Astrocyte (in vitro differentiated cells and primary cell): ENCODE results near the gene RENBP. TPM values are rescaled to one million over a fixed set of nuclear protein-coding genes. Genes with fewer than 3 reads are reported as not detected.
A peak's percentile ranks its signal among the peaks of the same experiment; 100 is the strongest.

Experiments used
- DNase-seq: peaks from one replicate; pipeline ENCODE4 v3.0.0-alpha.2; 2010; ENCODE audit warnings: low read depth
- FAIRE-seq: peaks from 2 replicates; lab custom pipeline; 2011; peaks lifted over from hg19 to GRCh38; lab: Jason Lieb, UNC
- H2AFZ ChIP-seq: 2 replicates; pipeline ENCODE4 v1.6.0; 2012; ENCODE audit warnings: low read depth, low read length, inconsistent platforms
- H3K27ac ChIP-seq: 2 replicates; pipeline ENCODE4 v1.5.1; 2011; ENCODE audit warnings: low read depth, low read length, inconsistent platforms
- H3K27me3 ChIP-seq: 2 replicates; pipeline ENCODE4 v1.6.0; 2011; ENCODE audit warnings: low read length, inconsistent platforms; ENCODE audit not compliant: insufficient read depth
- H3K36me3 ChIP-seq: 2 replicates; pipeline ENCODE4 v1.5.1; 2011; ENCODE audit warnings: low read length, inconsistent platforms; ENCODE audit not compliant: insufficient read depth
- H3K4me1 ChIP-seq: 2 replicates; pipeline ENCODE4 v1.5.1; 2011; ENCODE audit warnings: low read length, inconsistent platforms; ENCODE audit not compliant: insufficient read depth
- H3K4me2 ChIP-seq: 2 replicates; pipeline ENCODE4 v1.6.0; 2012; ENCODE audit warnings: low read length, inconsistent platforms
- H3K4me3 ChIP-seq: 2 replicates; pipeline ENCODE4 v1.5.1; 2011; ENCODE audit warnings: low read depth, mild to moderate bottlenecking, low read length, inconsistent platforms; ENCODE audit not compliant: insufficient read depth
- H3K79me2 ChIP-seq: 2 replicates; pipeline ENCODE4 v1.6.0; 2012; ENCODE audit warnings: mild to moderate bottlenecking, low read length, inconsistent platforms; ENCODE audit not compliant: insufficient read depth
- H3K9ac ChIP-seq: 2 replicates; pipeline ENCODE4 v1.6.0; 2012; ENCODE audit warnings: mild to moderate bottlenecking, low read length, inconsistent platforms
- H3K9me3 ChIP-seq: 2 replicates; pipeline ENCODE4 v1.5.1; 2012; ENCODE audit warnings: low read depth, mild to moderate bottlenecking, low read length, inconsistent platforms; ENCODE audit not compliant: insufficient read depth
- H4K20me1 ChIP-seq: 2 replicates; pipeline ENCODE4 v1.6.0; 2012; ENCODE audit warnings: low read length, inconsistent platforms; ENCODE audit not compliant: insufficient read depth
- H3K27ac Mint-ChIP-seq: one replicate; pipeline ENCODE4 v1.8.0; 2021; ENCODE audit warnings: mild to moderate bottlenecking, mixed read lengths; ENCODE audit not compliant: unreplicated experiment
- H3K27me3 Mint-ChIP-seq: one replicate; pipeline ENCODE4 v1.8.0; 2021; ENCODE audit warnings: low read depth, mixed read lengths; ENCODE audit not compliant: unreplicated experiment
- H3K36me3 Mint-ChIP-seq: one replicate; pipeline ENCODE4 v1.8.0; 2021; ENCODE audit warnings: low read depth, mixed read lengths; ENCODE audit not compliant: unreplicated experiment
- H3K4me1 Mint-ChIP-seq: one replicate; pipeline ENCODE4 v1.8.0; 2021; ENCODE audit warnings: low read depth, mixed read lengths; ENCODE audit not compliant: unreplicated experiment
- H3K4me3 Mint-ChIP-seq: one replicate; pipeline ENCODE4 v1.8.0; 2021; ENCODE audit warnings: mild to moderate bottlenecking, moderate library complexity, mixed read lengths; ENCODE audit not compliant: unreplicated experiment
- H3K9me3 Mint-ChIP-seq: one replicate; pipeline ENCODE4 v1.8.0; 2021; ENCODE audit warnings: mild to moderate bottlenecking, mixed read lengths; ENCODE audit not compliant: unreplicated experiment
- CTCF ChIP-seq: IDR thresholded peaks from 2 replicates; pipeline ENCODE4 v1.5.1; 2011; ENCODE audit warnings: low read depth, mild to moderate bottlenecking, inconsistent platforms, low read length, moderate library complexity; ENCODE audit not compliant: insufficient read depth
- EZH2 ChIP-seq: IDR thresholded peaks from 2 replicates; pipeline ENCODE4 v1.6.1; 2012; ENCODE audit warnings: mild to moderate bottlenecking, low read length, inconsistent platforms; ENCODE audit not compliant: insufficient read depth
- total RNA-seq: library from RNA; stranded (reverse); gene quantifications from 2 replicates; pipeline ENCODE4 v1.2.1, GENCODE V29; 2021

Gene RENBP
- total RNA-seq, 1 donor from 2014 or later: 2.2 TPM

- DNase-seq (no peak), FAIRE-seq (peak; percentile 32)
- Histone ChIP-seq H3K4me3 (no peak overlapping the region), H4K20me1 (peaks cover 91% of the 10 kb centered on the region), H3K4me1 (peaks cover 33% of the 10 kb centered on the region), H3K27me3 (no peaks in the 10 kb centered on the region), H3K9me3 (no peaks in the 10 kb centered on the region), H3K27ac (no peak overlapping the region), H3K36me3 (peaks cover 2% of the 10 kb centered on the region), H3K79me2 (peaks cover 96% of the 10 kb centered on the region), H2AFZ (no peak overlapping the region), H3K4me2 (no peak overlapping the region), H3K9ac (no peak overlapping the region)
- peaks cover 18% of the 10 kb centered on the region for H3K4me1 Mint-ChIP-seq
- no peaks in the 10 kb centered on the region for H3K27me3 Mint-ChIP-seq
- TF ChIP-seq EZH2 (no peak), CTCF (no peak)
- peaks cover 3% of the 10 kb centered on the region for H3K36me3 Mint-ChIP-seq
- no peak overlapping the region for H3K4me3 Mint-ChIP-seq
- H3K27ac Mint-ChIP-seq: no peak overlapping the region
- no peaks in the 10 kb centered on the region for H3K9me3 Mint-ChIP-seq
Observed at GRCh38 chrX:153965406-153965805, 21.0 kb upstream of the RENBP start.

- Histone ChIP-seq H3K36me3 (peaks cover 2% of the 10 kb centered on the region), H3K4me3 (no peak overlapping the region), H4K20me1 (peaks cover 83% of the 10 kb centered on the region), H3K4me2 (no peak overlapping the region), H3K27me3 (no peaks in the 10 kb centered on the region), H2AFZ (no peak overlapping the region), H3K9ac (no peak overlapping the region), H3K4me1 (peaks cover 29% of the 10 kb centered on the region), H3K9me3 (no peaks in the 10 kb centered on the region), H3K79me2 (peaks cover 85% of the 10 kb centered on the region), H3K27ac (no peak overlapping the region)
- Mint-ChIP-seq H3K9me3 (no peaks in the 10 kb centered on the region), H3K27me3 (no peaks in the 10 kb centered on the region), H3K4me3 (no peak overlapping the region), H3K27ac (no peak overlapping the region), H3K4me1 (peaks cover 18% of the 10 kb centered on the region), H3K36me3 (peaks cover 4% of the 10 kb centered on the region)
- FAIRE-seq (no peak), DNase-seq (no peak)
- TF ChIP-seq EZH2 (no peak), CTCF (no peak)
Observed at GRCh38 chrX:153964105-153964504, 19.7 kb upstream of the RENBP start.

DNA sequence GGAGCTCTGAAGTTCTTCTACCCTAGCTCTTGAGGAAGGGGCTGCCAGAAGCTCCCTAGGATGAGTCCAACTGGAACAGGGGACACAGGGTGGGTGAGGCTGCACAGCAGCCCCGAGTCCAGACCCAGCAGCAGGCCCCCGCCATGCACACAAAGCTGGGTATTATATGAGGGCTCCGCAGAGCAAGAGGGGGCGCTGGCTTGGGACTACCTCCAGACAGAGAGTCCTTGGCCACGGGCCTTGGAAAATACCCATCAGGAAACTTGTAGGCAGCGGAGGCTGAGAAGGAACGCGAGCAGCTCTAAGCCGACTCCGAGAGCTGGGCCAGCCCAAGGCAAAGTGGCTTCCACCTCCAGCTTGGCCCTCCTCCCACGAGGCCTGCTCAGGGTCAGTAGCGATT, 19.1 kb upstream of the RENBP start:
- Mint-ChIP-seq H3K9me3 (no peaks in the 10 kb centered on the region), H3K4me3 (no peak overlapping the region), H3K36me3 (peaks cover 4% of the 10 kb centered on the region), H3K4me1 (peaks cover 18% of the 10 kb centered on the region), H3K27me3 (no peaks in the 10 kb centered on the region), H3K27ac (no peak overlapping the region)
- no peaks in the 10 kb centered on the region for H3K27me3 ChIP-seq
- H3K79me2 ChIP-seq: peaks cover 80% of the 10 kb centered on the region
- no peak overlapping the region for H3K27ac ChIP-seq
- H3K9ac ChIP-seq: no peak overlapping the region
- peaks cover 24% of the 10 kb centered on the region for H3K4me1 ChIP-seq
- H3K9me3 ChIP-seq: no peaks in the 10 kb centered on the region
- H3K4me2 ChIP-seq: no peak overlapping the region
- DNase-seq (no peak), FAIRE-seq (no peak)
- H3K36me3 ChIP-seq: peaks cover 2% of the 10 kb centered on the region
- TF ChIP-seq CTCF (no peak), EZH2 (no peak)
- H3K4me3 ChIP-seq: no peak overlapping the region
- H4K20me1 ChIP-seq: peaks cover 77% of the 10 kb centered on the region
- H2AFZ ChIP-seq: no peak overlapping the region
